RWPE1 (cell line): ENCODE results near the gene DCST1.
A peak's percentile ranks its signal among the peaks of the same experiment; 100 is the strongest.

Experiments used
- CTCF ChIA-PET: fragments of 350-600 bp; sonication (Branson Sonifier 250); formaldehyde crosslinking; extraction: SDS; loops from one replicate; lab custom pipeline; 2021; lab: Yijun Ruan, JAX
- POLR2A ChIA-PET: fragments of 400-600 bp; formaldehyde crosslinking; extraction: SDS; loops from one replicate; lab custom pipeline; 2020; ENCODE audit warnings: antibody characterized with exemption; ENCODE audit not compliant: low non-redundant PET; lab: Yijun Ruan, JAX
- DNase-seq: peaks from one replicate; pipeline ENCODE4 v3.0.0; 2012; ENCODE audit warnings: low spot score
- H3K27ac ChIP-seq: fragments of 450-650 bp; 2 replicates; pipeline ENCODE4 v1.5.1; 2017
- TF ChIP-seq, protein P1 (sequence below): fragments of 450-650 bp; conservative IDR thresholded peaks from 2 replicates; pipeline ENCODE4 v1.5.1; 2017; ENCODE audit warnings: low read depth, mild to moderate bottlenecking

Gene DCST1

DNA sequence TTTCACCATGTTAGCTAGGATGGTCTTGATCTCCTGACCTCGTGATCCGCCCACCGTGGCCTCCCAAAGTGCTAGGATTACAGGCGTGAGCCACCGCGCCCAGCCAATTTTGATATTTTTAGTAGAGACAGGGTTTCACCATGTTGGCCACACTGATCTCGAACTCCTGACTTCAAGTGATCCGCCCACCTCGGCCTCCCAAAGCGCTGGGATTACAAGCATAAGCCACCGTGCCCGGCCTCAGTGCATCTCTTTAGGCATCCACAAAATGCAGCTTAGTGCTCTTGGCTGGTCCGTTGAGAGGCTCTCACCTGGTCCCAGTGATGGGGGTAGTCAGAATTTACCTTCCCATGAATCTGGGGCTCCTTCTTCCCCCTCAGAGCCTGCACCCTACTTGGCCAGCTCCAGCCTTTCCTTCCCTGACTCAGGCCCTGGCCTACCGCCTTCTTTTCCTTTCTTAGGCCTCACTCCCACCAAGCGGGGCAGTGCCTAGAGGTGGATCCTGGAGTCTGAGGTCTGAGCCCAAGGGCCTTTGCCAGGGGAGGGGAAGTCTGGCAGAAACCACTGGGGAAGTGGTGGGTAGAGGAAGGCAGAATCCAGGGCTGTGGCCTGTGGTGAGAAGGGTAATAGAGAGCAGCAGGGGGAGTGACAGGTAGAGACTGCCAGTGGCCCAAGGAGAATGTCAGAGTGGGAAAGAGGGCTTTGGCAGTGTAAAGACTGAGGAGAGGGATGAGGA is 36.5 kb upstream of the DCST1 start:
- peak overlapping the region; percentile 100 for H3K27ac ChIP-seq
- CTCF ChIA-PET = interaction anchor here (0.7 to 5.0 kb wide), 5 partner anchors 20 to 129 kb away, joined by 3 to 22 read pairs (median 3); no protein-coding TSS in a partner anchor
- DNase-seq = no peak
- TF ChIP-seq, protein P1, sequence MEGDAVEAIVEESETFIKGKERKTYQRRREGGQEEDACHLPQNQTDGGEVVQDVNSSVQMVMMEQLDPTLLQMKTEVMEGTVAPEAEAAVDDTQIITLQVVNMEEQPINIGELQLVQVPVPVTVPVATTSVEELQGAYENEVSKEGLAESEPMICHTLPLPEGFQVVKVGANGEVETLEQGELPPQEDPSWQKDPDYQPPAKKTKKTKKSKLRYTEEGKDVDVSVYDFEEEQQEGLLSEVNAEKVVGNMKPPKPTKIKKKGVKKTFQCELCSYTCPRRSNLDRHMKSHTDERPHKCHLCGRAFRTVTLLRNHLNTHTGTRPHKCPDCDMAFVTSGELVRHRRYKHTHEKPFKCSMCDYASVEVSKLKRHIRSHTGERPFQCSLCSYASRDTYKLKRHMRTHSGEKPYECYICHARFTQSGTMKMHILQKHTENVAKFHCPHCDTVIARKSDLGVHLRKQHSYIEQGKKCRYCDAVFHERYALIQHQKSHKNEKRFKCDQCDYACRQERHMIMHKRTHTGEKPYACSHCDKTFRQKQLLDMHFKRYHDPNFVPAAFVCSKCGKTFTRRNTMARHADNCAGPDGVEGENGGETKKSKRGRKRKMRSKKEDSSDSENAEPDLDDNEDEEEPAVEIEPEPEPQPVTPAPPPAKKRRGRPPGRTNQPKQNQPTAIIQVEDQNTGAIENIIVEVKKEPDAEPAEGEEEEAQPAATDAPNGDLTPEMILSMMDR = no peak
- POLR2A ChIA-PET = no interaction called here

DNA sequence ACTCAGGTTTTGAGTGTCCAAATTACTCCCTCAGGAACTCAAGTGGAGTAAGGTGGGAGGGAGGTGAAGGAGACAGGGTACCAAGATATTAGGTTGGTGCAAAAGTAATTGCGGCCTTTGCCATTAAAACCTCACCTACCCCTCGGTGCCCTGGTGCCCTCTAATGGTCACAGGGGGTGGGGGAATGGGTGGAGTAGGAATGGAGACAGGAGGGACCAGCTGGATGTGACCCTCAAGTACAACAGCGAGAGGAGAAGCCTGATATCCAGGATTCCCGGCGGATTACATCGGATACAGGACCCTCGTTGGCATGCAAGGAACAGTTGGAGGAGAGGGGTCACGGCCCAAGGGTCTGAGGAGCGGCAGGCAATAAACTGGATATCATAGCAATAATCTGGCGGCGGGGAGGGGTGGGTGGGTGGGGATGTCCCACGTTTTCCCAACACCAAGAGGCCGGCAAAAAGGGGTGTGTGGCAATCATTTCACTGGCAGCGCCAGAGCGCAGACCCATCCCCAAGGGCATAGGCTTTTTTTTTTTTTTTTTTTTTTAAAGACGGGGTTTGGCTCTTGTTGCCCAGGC is 35.3 kb upstream of the DCST1 start:
- H3K27ac ChIP-seq = peak overlapping the region; percentile 100
- DNase-seq = no peak
- TF ChIP-seq, protein P1 = no peak
- POLR2A ChIA-PET = interaction anchor here (0.6 to 0.7 kb wide), 3 partner anchors 12 to 858 kb away, joined by 3 to 5 read pairs (median 4); no protein-coding TSS in a partner anchor
- CTCF ChIA-PET = interaction anchor here (0.6 to 1.1 kb wide), 4 partner anchors 19 to 27 kb away, joined by 3 to 6 read pairs (median 4); no protein-coding TSS in a partner anchor

DNA sequence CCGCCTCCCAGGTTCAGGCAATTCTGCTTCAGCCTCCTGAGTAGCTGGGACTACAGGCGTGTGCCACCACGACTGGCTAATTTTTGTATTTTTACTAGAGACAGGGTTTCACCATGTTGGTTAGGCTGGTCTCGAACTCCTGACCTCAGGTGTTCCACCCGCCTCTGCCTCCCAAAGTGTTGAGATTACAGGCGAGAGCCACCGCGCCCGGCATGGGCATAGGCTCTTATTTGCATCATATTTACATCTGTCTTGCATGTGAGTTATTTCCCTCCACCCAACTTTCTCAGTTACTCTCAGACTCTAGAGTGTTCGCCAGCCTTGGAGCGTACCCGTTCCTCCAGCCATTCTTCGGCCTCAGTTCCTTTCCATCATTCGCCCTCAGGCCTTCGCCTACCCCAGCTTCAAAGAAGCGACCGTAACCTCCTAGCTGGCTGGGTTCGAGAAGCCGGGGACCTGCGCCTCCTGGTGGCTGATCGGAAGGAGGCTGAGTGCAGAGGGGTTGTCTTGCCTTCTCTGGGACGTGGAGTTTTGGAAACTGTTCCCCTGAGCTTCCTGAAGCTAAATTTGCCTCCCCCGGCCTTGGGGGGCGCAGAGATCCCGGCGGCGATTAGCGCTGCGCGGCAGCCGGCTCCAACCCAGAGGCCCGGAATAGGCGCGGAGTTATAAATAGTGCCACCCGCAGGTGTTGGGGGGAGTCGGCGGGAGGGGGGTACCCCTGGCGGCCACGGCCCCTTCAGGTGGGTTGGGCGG is 34.6 kb upstream of the DCST1 start:
- CTCF ChIA-PET = interaction anchor here (0.6 to 1.2 kb wide), 4 partner anchors 14 to 26 kb away, joined by 3 to 6 read pairs (median 4); no protein-coding TSS in a partner anchor

DNA sequence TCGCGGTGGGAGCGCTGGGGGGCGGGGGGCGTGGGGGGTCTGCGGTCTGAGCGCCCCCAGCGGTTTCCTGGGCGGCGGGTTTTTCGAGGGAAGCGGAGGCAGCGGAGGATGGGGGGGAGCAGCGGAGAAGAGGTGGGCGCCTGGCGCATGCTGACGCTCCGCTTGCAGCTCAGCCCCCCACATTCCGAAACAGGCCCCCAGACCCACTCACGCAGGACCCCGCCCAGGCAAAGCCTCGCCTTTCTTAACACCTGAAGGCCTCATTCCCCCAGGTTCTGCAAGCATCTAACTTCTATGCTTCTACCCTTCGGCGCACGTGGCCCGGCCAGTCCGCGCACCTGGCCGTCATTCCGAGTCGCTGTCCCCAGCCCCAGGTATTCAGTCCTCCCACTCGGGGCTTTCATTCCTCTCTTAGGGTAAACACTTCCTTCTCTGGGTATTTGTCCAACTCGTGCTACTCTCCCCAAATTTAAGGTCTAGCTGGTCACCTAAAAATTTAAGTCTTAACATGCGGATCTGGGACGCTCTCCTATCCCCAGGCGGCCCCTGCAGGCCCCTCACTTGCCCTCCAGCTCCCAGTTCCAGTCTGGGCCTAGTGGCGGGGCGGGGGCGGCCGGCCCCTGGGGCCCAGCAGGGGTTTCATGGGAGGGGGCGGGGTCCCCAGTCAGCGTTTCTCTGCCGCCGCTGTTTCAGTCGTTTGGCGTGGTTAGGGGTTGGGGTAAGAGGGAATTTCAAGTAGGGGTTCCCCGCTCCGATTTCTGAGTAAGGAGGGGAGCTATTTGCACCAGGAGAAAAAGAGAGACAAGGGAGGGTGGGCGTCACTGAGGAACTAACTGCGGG is 33.8 kb upstream of the DCST1 start:
- DNase-seq = no peak
- POLR2A ChIA-PET = no interaction called here
- CTCF ChIA-PET = interaction anchor here (0.6 to 1.2 kb wide), 7 partner anchors 10 to 173 kb away, joined by 3 to 6 read pairs (median 4); partner anchors contain the start of gene KRTCAP2
- H3K27ac ChIP-seq = peak overlapping the region; percentile 100
- TF ChIP-seq, protein P1 = no peak

More for the DNA sequence above, 34.6 kb upstream of the DCST1 start:
- POLR2A ChIA-PET = interaction anchor here (0.7 kb wide), 2 partner anchors 11 to 410 kb away, joined by 4 to 5 read pairs; no protein-coding TSS in a partner anchor
- peak overlapping the region; percentile 100 for H3K27ac ChIP-seq
- no peak for DNase-seq
- TF ChIP-seq, protein P1 = peak; percentile 92

DNA sequence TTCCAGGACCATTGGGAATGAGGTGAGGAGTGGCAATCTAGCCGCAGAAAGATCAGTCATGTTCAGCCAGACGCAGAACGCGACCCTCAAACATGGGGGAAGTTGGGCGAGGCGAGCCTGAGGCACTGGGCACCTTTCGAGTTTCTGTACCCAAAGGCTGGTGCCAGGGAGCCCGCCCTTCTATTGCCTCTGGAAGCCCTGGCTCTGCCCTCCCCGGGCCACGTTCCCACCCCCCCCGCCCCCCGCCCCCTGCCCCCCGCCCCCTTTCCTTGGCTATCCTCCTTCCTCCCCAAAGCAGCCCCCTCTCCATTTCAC is 33.3 kb upstream of the DCST1 start:
- no peak for DNase-seq
- ChIA-PET POLR2A (no interaction called here), CTCF (interaction anchor here (0.6 to 0.9 kb wide), 4 partner anchors 10 to 173 kb away, joined by 3 to 6 read pairs (median 4); partner anchors contain the start of gene KRTCAP2)
- H3K27ac ChIP-seq = peak overlapping the region; percentile 100
- TF ChIP-seq, protein P1 = no peak
